NCI-H526 treated with DMSO at 0.1 percent for 48 hours (cell line): ENCODE measurements around the gene USP30.
"Not testable (repeated sequence)": the region's sequence is repeated elsewhere in the genome, so short reads cannot be mapped to it uniquely, and the experiment has no call there.

Experiments
- DNase-seq: peaks from one replicate; lab custom pipeline; 2025; lab: John Stamatoyannopoulos, UW

The USP30 gene

GRCh38 chr12:109053382-109054123 is 1.2 kb downstream of the USP30 start:
- DNase-seq: no peak

GRCh38 chr12:109054124-109054513 is 1.7 kb downstream of the USP30 start:
- not testable (repeated sequence) for DNase-seq

- DNase-seq: no peak
Observed at GRCh38 chr12:109054520-109054919, 2.1 kb downstream of the USP30 start.

GRCh38 chr12:109056891-109057290 is 4.5 kb downstream of the USP30 start:
- no peak for DNase-seq

GRCh38 chr12:109057376-109057775 is 5.0 kb downstream of the USP30 start:
- no peak for DNase-seq

GRCh38 chr12:109058773-109059172 is 6.4 kb downstream of the USP30 start:
- DNase-seq: no peak

GRCh38 chr12:109064143-109064542 is 11.8 kb downstream of the USP30 start:
- no peak for DNase-seq

- no peak for DNase-seq
Observed at GRCh38 chr12:109065154-109065852, 12.9 kb downstream of the USP30 start.

GRCh38 chr12:109065853-109066193 is 13.4 kb downstream of the USP30 start:
- DNase-seq: no peak

- no peak for DNase-seq
Observed at GRCh38 chr12:109069307-109070271, 17.2 kb downstream of the USP30 start.

GRCh38 chr12:109074866-109075265 is 22.5 kb downstream of the USP30 start:
- no peak for DNase-seq

GRCh38 chr12:109082751-109083150 is 30.4 kb downstream of the USP30 start:
- no peak for DNase-seq

- no peak for DNase-seq
Observed at GRCh38 chr12:109084425-109084824, 32.0 kb downstream of the USP30 start.

- DNase-seq: no peak
Observed at GRCh38 chr12:109085590-109085989, 33.2 kb downstream of the USP30 start.

- no peak for DNase-seq
Observed at GRCh38 chr12:109087250-109087649, 34.9 kb downstream of the USP30 start.

GRCh38 chr12:109088818-109089217 is 36.4 kb downstream of the USP30 start:
- no peak for DNase-seq

GRCh38 chr12:109089683-109090082 is 37.3 kb downstream of the USP30 start:
- no peak for DNase-seq

GRCh38 chr12:109092497-109093021 is 40.2 kb downstream of the USP30 start:
- DNase-seq: no peak

GRCh38 chr12:109093022-109093918 is 40.9 kb downstream of the USP30 start, which contains the start of gene ALKBH2:
Gene ALKBH2 (minus strand): TSS chr12:109093472. CDS start chr12:109092786, 686 bp downstream.
- peak; percentile 76 for DNase-seq

GRCh38 chr12:109097140-109097434 is 44.7 kb downstream of the USP30 start:
- no peak for DNase-seq

GRCh38 chr12:109097435-109098182 is 45.2 kb downstream of the USP30 start, which contains the start of gene UNG:
Gene UNG (plus strand): TSS chr12:109097597. CDS start chr12:109097680, 83 bp downstream.
- DNase-seq: peak; percentile 82
